Stimulated activated CD4-positive, alpha-beta T cell treated with anti-CD3 and anti-CD28 coated beads, Interleukin-4, amount 100 ng/mL, for 48 hours (primary cell): ENCODE results near the gene ADCYAP1R1.

ENCODE experiments used
- DNase-seq, 2 donors: peaks; one replicate each; pipeline ENCODE4 v3.0.0-alpha.2; 2020; ENCODE audit warnings: low read depth in 2 of 2

Gene ADCYAP1R1

GRCh38 chr7:31106303-31107105 is 54.4 kb downstream of the ADCYAP1R1 start:
- DNase-seq: no peak

GRCh38 chr7:31107106-31108090 is 55.3 kb downstream of the ADCYAP1R1 start:
- DNase-seq: no peak

- DNase-seq: no peak
These were observed 56.1 kb downstream of the ADCYAP1R1 start for GRCh38 chr7:31108097-31108657.

GRCh38 chr7:31109751-31110150 is 57.6 kb downstream of the ADCYAP1R1 start:
- DNase-seq: no peak

- no peak for DNase-seq
These were observed 58.4 kb downstream of the ADCYAP1R1 start for GRCh38 chr7:31110331-31111108.

- no peak for DNase-seq
These were observed 59.0 kb downstream of the ADCYAP1R1 start for GRCh38 chr7:31111109-31111451.

GRCh38 chr7:31113660-31114059 is 61.6 kb downstream of the ADCYAP1R1 start:
- no peak for DNase-seq

- no peak for DNase-seq
These were observed 62.7 kb downstream of the ADCYAP1R1 start for GRCh38 chr7:31114593-31115343.

- DNase-seq: no peak
These were observed 64.5 kb downstream of the ADCYAP1R1 start for GRCh38 chr7:31116615-31117014.

- DNase-seq: no peak
These were observed 67.1 kb downstream of the ADCYAP1R1 start for GRCh38 chr7:31119249-31119648.

GRCh38 chr7:31120800-31121513 is 68.8 kb downstream of the ADCYAP1R1 start:
- DNase-seq: no peak

GRCh38 chr7:31121601-31122000 is 69.5 kb downstream of the ADCYAP1R1 start:
- DNase-seq: no peak

- peak; percentile 19 to 30 for DNase-seq
These were observed 70.5 kb downstream of the ADCYAP1R1 start for GRCh38 chr7:31122649-31123058.

- no peak for DNase-seq
These were observed 71.2 kb downstream of the ADCYAP1R1 start for GRCh38 chr7:31123321-31123720.

GRCh38 chr7:31123726-31124125 is 71.6 kb downstream of the ADCYAP1R1 start:
- no peak for DNase-seq

GRCh38 chr7:31125171-31125570 is 73.1 kb downstream of the ADCYAP1R1 start:
- no peak for DNase-seq

- no peak for DNase-seq
These were observed 74.9 kb downstream of the ADCYAP1R1 start for GRCh38 chr7:31126976-31127375.

- DNase-seq: no peak
These were observed 77.0 kb downstream of the ADCYAP1R1 start for GRCh38 chr7:31129067-31129466.

- no peak for DNase-seq
These were observed 81.4 kb downstream of the ADCYAP1R1 start for GRCh38 chr7:31133497-31133896.
